Choroid plexus epithelial cell (primary cell): ENCODE data around the gene PLGRKT.

Experiments used
- DNase-seq: peaks from one replicate; pipeline ENCODE4 v3.0.0-alpha.2; 2010; ENCODE audit warnings: low read depth
- H3K4me3 ChIP-seq: 2 replicates; pipeline ENCODE4 v1.5.1; 2011; ENCODE audit warnings: low read depth, mild to moderate bottlenecking, control low read depth, low read length, moderate library complexity
- CTCF ChIP-seq: conservative IDR thresholded peaks from 2 replicates; pipeline ENCODE4 v1.5.1; 2011; ENCODE audit warnings: low read depth, mild to moderate bottlenecking, control low read depth, inconsistent platforms, low read length, moderate library complexity

Gene PLGRKT

DNA sequence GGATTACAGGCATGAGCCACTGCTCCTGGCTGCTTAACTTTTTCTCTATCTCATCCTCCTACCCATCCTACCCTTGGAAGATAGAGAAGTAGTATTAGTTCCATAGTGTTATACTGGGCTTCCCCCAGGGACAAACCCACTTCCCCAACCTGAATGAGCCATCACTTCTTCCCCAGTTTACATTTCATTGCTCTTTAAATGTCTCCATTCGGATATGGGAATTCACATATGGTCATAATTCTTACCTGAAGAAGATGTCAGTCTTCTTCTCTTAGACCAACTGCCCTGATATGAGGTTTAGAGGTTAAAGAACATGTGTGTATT, 14.5 kb upstream of the PLGRKT start:
- no peak for TF ChIP-seq CTCF
- H3K4me3 ChIP-seq = no peak overlapping the region
- no peak for DNase-seq

- peak; percentile 82 for TF ChIP-seq CTCF
- peak within 1 kb of the TSS; percentile 70 for H3K4me3 ChIP-seq
- peak; percentile 95 for DNase-seq
Measured at GRCh38 chr9:5450359-5451091, 12.8 kb upstream of the PLGRKT start, which contains the start of gene CD274. CD274 (plus strand) TSS chr9:5450542; CDS start chr9:5456114, 5,572 bp downstream.

DNA sequence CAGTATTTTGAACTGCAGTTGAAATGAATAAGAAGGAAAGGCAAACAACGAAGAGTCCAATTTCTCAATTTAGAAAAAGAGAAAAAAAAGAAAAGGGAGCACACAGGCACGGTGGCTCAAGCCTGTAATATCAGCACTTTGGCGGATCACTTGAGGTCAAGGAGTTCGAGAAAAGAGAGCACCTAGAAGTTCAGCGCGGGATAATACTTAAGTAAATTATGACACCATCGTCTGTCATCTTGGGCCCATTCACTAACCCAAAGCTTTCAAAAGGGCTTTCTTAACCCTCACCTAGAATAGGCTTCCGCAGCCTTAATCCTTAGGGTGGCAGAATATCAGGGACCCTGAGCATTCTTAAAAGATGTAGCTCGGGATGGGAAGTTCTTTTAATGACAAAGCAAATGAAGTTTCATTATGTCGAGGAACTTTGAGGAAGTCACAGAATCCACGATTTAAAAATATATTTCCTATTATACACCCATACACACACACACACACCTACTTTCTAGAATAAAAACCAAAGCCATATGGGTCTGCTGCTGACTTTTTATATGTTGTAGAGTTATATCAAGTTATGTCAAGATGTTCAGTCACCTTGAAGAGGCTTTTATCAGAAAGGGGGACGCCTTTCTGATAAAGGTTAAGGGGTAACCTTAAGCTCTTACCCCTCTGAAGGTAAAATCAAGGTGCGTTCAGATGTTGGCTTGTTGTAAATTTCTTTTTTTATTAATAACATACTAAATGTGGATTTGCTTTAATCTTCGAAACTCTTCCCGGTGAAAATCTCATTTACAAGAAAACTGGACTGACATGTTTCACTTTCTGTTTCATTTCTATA, 12.0 kb upstream of the PLGRKT start:
- H3K4me3 ChIP-seq = peak overlapping the region; percentile 70
- DNase-seq = no peak
- TF ChIP-seq CTCF = no peak

GRCh38 chr9:5448461-5449435, 11.0 kb upstream of the PLGRKT start:
- no peak overlapping the region for H3K4me3 ChIP-seq
- no peak for TF ChIP-seq CTCF
- no peak for DNase-seq

- DNase-seq = no peak
- no peak overlapping the region for H3K4me3 ChIP-seq
- no peak for TF ChIP-seq CTCF
Measured at GRCh38 chr9:5448016-5448415, 10.3 kb upstream of the PLGRKT start.

DNA sequence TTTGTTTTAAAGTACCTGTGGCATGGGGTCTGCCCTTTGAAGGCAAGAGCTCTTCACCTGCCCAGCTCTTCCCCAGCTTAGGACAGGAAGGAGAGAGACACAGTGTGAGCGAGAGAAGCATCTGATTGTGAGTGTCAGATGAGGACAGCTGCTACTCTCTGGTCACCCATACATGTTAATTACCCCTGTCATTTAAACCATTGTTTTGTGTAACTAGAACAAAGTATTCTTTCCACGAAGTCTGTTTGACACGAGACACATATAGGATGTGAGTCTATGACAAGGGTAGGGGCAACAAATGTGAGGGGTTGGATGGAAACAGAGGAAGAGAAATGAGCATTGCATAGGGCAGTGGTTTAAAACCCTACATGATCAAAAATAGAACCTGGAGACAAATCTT, 9.6 kb upstream of the PLGRKT start:
- no peak for DNase-seq
- no peak for TF ChIP-seq CTCF
- no peak overlapping the region for H3K4me3 ChIP-seq
